WTC11 (cell line): ENCODE results near the gene PRR20G. TPM values are rescaled to one million over a fixed set of nuclear protein-coding genes. Genes with fewer than 3 reads are reported as not detected.
A peak's percentile ranks its signal among the peaks of the same experiment; 100 is the strongest.

Experiments
- ATAC-seq: fragments of 200-7000 bp; cut with Tn5 transposase; 2 replicates; pipeline ENCODE4 v1.10.0; 2021; ENCODE audit warnings: mild to moderate bottlenecking, moderate library complexity
- Bru-seq: library from RNA; stranded (reverse); fragments of 400-500 nt; gene quantifications from one replicate; lab custom pipeline; 2021; lab: Mats Ljungman, UMichigan
- CTCF ChIA-PET: fragments of 300-600 bp; sonication (Branson Sonifier 250); formaldehyde crosslinking; loops from one replicate; lab custom pipeline; 2021; ENCODE audit warnings: antibody characterized with exemption; lab: Charles Lee
- POLR2A ChIA-PET: fragments of 350-600 bp; sonication (Branson Sonifier 250); formaldehyde crosslinking; loops from one replicate; lab custom pipeline; 2021; ENCODE audit warnings: antibody characterized with exemption; lab: Charles Lee
- DNase-seq: peaks from one replicate; pipeline ENCODE4 v3.0.0; 2021; ENCODE audit warnings: low spot score
- H3K27ac Mint-ChIP-seq: 2 replicates; pipeline ENCODE4 v1.8.0; 2021; ENCODE audit warnings: mixed read lengths
- H3K27me3 Mint-ChIP-seq: 2 replicates; pipeline ENCODE4 v1.8.0; 2021; ENCODE audit warnings: low read depth, mild to moderate bottlenecking, moderate library complexity, mixed read lengths
- H3K36me3 Mint-ChIP-seq: 2 replicates; pipeline ENCODE4 v1.8.0; 2021; ENCODE audit warnings: mixed read lengths
- H3K4me1 Mint-ChIP-seq: 2 replicates; pipeline ENCODE4 v1.8.0; 2022; ENCODE audit warnings: mixed read lengths
- H3K4me3 Mint-ChIP-seq: 2 replicates; pipeline ENCODE4 v1.8.0; 2021; ENCODE audit warnings: mild to moderate bottlenecking, moderate library complexity, mixed read lengths
- H3K9me3 Mint-ChIP-seq: 2 replicates; pipeline ENCODE4 v1.8.0; 2021; ENCODE audit warnings: mixed read lengths
- ATF6 ChIP-seq: sonication (generic); formaldehyde crosslinking; IDR thresholded peaks from 2 replicates; pipeline ENCODE4 v1.8.1; 2023; ENCODE audit warnings: mild to moderate bottlenecking, missing genetic modification reagents
- IRF1 ChIP-seq: sonication (generic); formaldehyde crosslinking; IDR thresholded peaks from 2 replicates; pipeline ENCODE4 v1.8.0; 2023; ENCODE audit warnings: missing genetic modification reagents
- JUN ChIP-seq: sonication (generic); formaldehyde crosslinking; IDR thresholded peaks from 2 replicates; pipeline ENCODE4 v1.8.0; 2023; ENCODE audit warnings: mild to moderate bottlenecking, missing genetic modification reagents
- MYBL2 ChIP-seq: sonication (generic); formaldehyde crosslinking; IDR thresholded peaks from 2 replicates; pipeline ENCODE4 v1.8.1; 2023; ENCODE audit warnings: mild to moderate bottlenecking, moderate library complexity, missing genetic modification reagents
- NFE2L1 ChIP-seq: sonication (generic); formaldehyde crosslinking; IDR thresholded peaks from 2 replicates; pipeline ENCODE4 v1.8.1; 2023; ENCODE audit warnings: missing genetic modification reagents
- NFYB ChIP-seq: sonication (generic); formaldehyde crosslinking; conservative IDR thresholded peaks from 2 replicates; pipeline ENCODE4 v1.8.0; 2022; ENCODE audit warnings: low read depth, missing genetic modification reagents
- NR2C2 ChIP-seq: sonication (generic); formaldehyde crosslinking; IDR thresholded peaks from 2 replicates; pipeline ENCODE4 v1.8.0; 2022; ENCODE audit warnings: mild to moderate bottlenecking, missing genetic modification reagents
- PRDM15 ChIP-seq: sonication (generic); formaldehyde crosslinking; IDR thresholded peaks from 2 replicates; pipeline ENCODE4 v1.8.0; 2022; ENCODE audit warnings: missing genetic modification reagents
- PREB ChIP-seq: sonication (generic); formaldehyde crosslinking; IDR thresholded peaks from 2 replicates; pipeline ENCODE4 v1.8.1; 2022; ENCODE audit warnings: mild to moderate bottlenecking, missing genetic modification reagents, moderate library complexity, borderline replicate concordance
- RELA ChIP-seq: sonication (generic); formaldehyde crosslinking; IDR thresholded peaks from 2 replicates; pipeline ENCODE4 v1.8.1; 2022; ENCODE audit warnings: missing genetic modification reagents, mild to moderate bottlenecking, borderline replicate concordance
- USF1 ChIP-seq: sonication (generic); formaldehyde crosslinking; IDR thresholded peaks from 2 replicates; pipeline ENCODE4 v1.8.0; 2022; ENCODE audit warnings: mild to moderate bottlenecking, missing genetic modification reagents
- USF2 ChIP-seq: sonication (generic); formaldehyde crosslinking; IDR thresholded peaks from 2 replicates; pipeline ENCODE4 v1.8.1; 2023; ENCODE audit warnings: mild to moderate bottlenecking, missing genetic modification reagents, moderate library complexity
- ZNF317 ChIP-seq: sonication (generic); formaldehyde crosslinking; IDR thresholded peaks from 2 replicates; pipeline ENCODE4 v1.8.1; 2023; ENCODE audit warnings: low read depth, mild to moderate bottlenecking, moderate library complexity, missing genetic modification reagents, borderline replicate concordance
- long read RNA-seq, 3 experiments: library from RNA in 1 of 3; library from capped mRNA in 1 of 3; library from polyadenylated mRNA in 1 of 3; unstranded in 2 of 3; stranded (forward) in 1 of 3; transcript quantifications; one replicate each; pipeline ENCODE4 v2.0.0, GENCODE V29; 2021
- total RNA-seq: library from RNA; stranded (reverse); gene quantifications from 3 replicates; pipeline ENCODE4 v1.2.3, GENCODE V29; 2021

PRR20G gene
- 0.18 TPM in 1 of 3 replicates, not detected in the others for total RNA-seq
- Bru-seq, nascent RNA = not detected
- long read RNA-seq, experiment 1, partial matches to known transcripts = 0 of 1 reads
- long read RNA-seq, experiment 1, other reads (novel, unspliced or antisense) = 0 of 1 reads
- long read RNA-seq, experiment 2 = 0 reads
- long read RNA-seq, experiment 3, partial matches to known transcripts = 0 of 2 reads
- long read RNA-seq, experiment 3, other reads (novel, unspliced or antisense) = 0 of 2 reads

GRCh38 chr3:127287840-127288239 lies at the start of gene PRR20G:
Gene PRR20G (minus strand): TSS chr3:127288046. CDS start chr3:127287365, 681 bp downstream.
- Mint-ChIP-seq H3K4me3 (no peak within 1 kb of the TSS), H3K36me3 (no peaks in the 10 kb centered on the region), H3K4me1 (no peaks in the 10 kb centered on the region), H3K9me3 (peaks cover 48% of the 10 kb centered on the region), H3K27me3 (peaks cover 1% of the 10 kb centered on the region), H3K27ac (no peak within 1 kb of the TSS)
- DNase-seq (peak; percentile 56), ATAC-seq (peak; percentile 68)
- CTCF ChIA-PET = interaction anchor here (0.5 to 3.0 kb wide), 5 partner anchors 168 to 1042 kb away, joined by 3 to 20 read pairs (median 4); no protein-coding TSS in a partner anchor
- TF ChIP-seq ATF6 (no peak), USF1 (CRISPR knock-in tag) (peak; percentile 75), USF2 (peak; percentile 82)
- POLR2A ChIA-PET = no interaction called here

- Mint-ChIP-seq H3K4me1 (no peaks in the 10 kb centered on the region), H3K9me3 (peaks cover 42% of the 10 kb centered on the region), H3K4me3 (no peak overlapping the region), H3K36me3 (peaks cover 3% of the 10 kb centered on the region; the same call in 1 of the 2 replicates), H3K27ac (no peak overlapping the region), H3K27me3 (peaks cover 32% of the 10 kb centered on the region)
- TF ChIP-seq ZNF317 (CRISPR knock-in tag) (no peak), PRDM15 (CRISPR knock-in tag) (no peak)
- DNase-seq (no peak), ATAC-seq (no peak)
- CTCF ChIA-PET = interaction anchor here (1.4 kb wide), 1 partner anchor 119 kb away, joined by 6 read pairs; no protein-coding TSS in a partner anchor
- POLR2A ChIA-PET = no interaction called here
These were observed 49.2 kb upstream of the PRR20G start for GRCh38 chr3:127337001-127337400.

- DNase-seq (no peak), ATAC-seq (no peak)
- Mint-ChIP-seq H3K4me3 (no peak overlapping the region), H3K9me3 (peaks cover 48% of the 10 kb centered on the region), H3K36me3 (peaks cover 3% of the 10 kb centered on the region; the same call in 1 of the 2 replicates), H3K27ac (no peak overlapping the region), H3K27me3 (peaks cover 32% of the 10 kb centered on the region), H3K4me1 (no peaks in the 10 kb centered on the region)
- ChIA-PET CTCF (no interaction called here), POLR2A (no interaction called here)
- no peak for TF ChIP-seq IRF1 (CRISPR knock-in tag)
These were observed 48.3 kb upstream of the PRR20G start for GRCh38 chr3:127336101-127336500.

GRCh38 chr3:127330385-127330784 lies 42.5 kb upstream of the PRR20G start:
- CTCF ChIA-PET = interaction anchor here (1.5 kb wide), 1 partner anchor 125 kb away, joined by 5 read pairs; no protein-coding TSS in a partner anchor
- TF ChIP-seq USF2 (no peak), PREB (CRISPR knock-in tag) (no peak), MYBL2 (CRISPR knock-in tag) (no peak), RELA (CRISPR knock-in tag) (no peak), NFE2L1 (CRISPR knock-in tag) (no peak), NR2C2 (CRISPR knock-in tag) (no peak), USF1 (CRISPR knock-in tag) (no peak), JUN (no peak), NFYB (CRISPR knock-in tag) (no peak)
- H3K9me3 Mint-ChIP-seq = peaks cover 56% of the 10 kb centered on the region
- H3K4me1 Mint-ChIP-seq = no peaks in the 10 kb centered on the region
- H3K4me3 Mint-ChIP-seq = no peak overlapping the region
- H3K27me3 Mint-ChIP-seq = peaks cover 7% of the 10 kb centered on the region
- DNase-seq (no peak), ATAC-seq (no peak)
- POLR2A ChIA-PET = no interaction called here
- no peak overlapping the region for H3K27ac Mint-ChIP-seq
- peaks cover 6% of the 10 kb centered on the region for H3K36me3 Mint-ChIP-seq
